Panc1 (cell line): Measurements from ENCODE around the gene MAGEB4. TPM values are rescaled to one million over a fixed set of nuclear protein-coding genes. Genes with fewer than 3 reads are reported as not detected.

Experiments
- ATAC-seq: fragments of 200-7000 bp; cut with Tn5 transposase; 2 replicates; pipeline ENCODE4 v1.9.1; 2020; ENCODE audit warnings: mild to moderate bottlenecking, moderate library complexity
- BruUV-seq: library from RNA; stranded (reverse); fragments of 400-500 nt; replicated peaks from 2 replicates; lab custom pipeline; 2021; lab: Mats Ljungman, UMichigan
- CTCF ChIA-PET: fragments of 300-600 bp; sonication (Branson Sonifier 250); formaldehyde crosslinking; loops from one replicate; lab custom pipeline; 2022; ENCODE audit warnings: antibody characterized with exemption; lab: Charles Lee
- POLR2A ChIA-PET: fragments of 300-600 bp; sonication (Branson Sonifier 250); formaldehyde crosslinking; loops from one replicate; lab custom pipeline; 2022; ENCODE audit warnings: antibody characterized with exemption; lab: Charles Lee
- DNase-seq: peaks from one replicate; pipeline ENCODE4 v3.0.0-alpha.2; 2010; ENCODE audit warnings: low read depth, low spot score
- H3K27ac ChIP-seq: 2 replicates; pipeline ENCODE4 v1.5.1; 2011; ENCODE audit warnings: mild to moderate bottlenecking, low read length, inconsistent platforms
- H3K27me3 ChIP-seq: fragments of 200-500 bp; sonication (Bioruptor generic); 2 replicates; pipeline ENCODE4 v1.6.0; 2014; ENCODE audit warnings: low read length, inconsistent platforms; ENCODE audit not compliant: control insufficient read depth, insufficient read depth
- H3K36me3 ChIP-seq: fragments of 200-500 bp; sonication (Bioruptor generic); 2 replicates; pipeline ENCODE4 v1.5.1; 2014; ENCODE audit warnings: inconsistent platforms, mild to moderate bottlenecking, low read length, moderate library complexity; ENCODE audit not compliant: control insufficient read depth, insufficient read depth
- H3K4me1 ChIP-seq: 2 replicates; pipeline ENCODE4 v1.5.1; 2011; ENCODE audit warnings: inconsistent platforms, mild to moderate bottlenecking, low read length, moderate library complexity; ENCODE audit not compliant: control insufficient read depth, insufficient read depth
- H3K4me3 ChIP-seq, 2 experiments: 2 replicates each; pipeline ENCODE4 v1.5.1; 2011 to 2012; ENCODE audit warnings: low read depth in 2 of 2, low read length in 2 of 2, mild to moderate bottlenecking in 2 of 2, inconsistent platforms in 1 of 2, moderate library complexity in 1 of 2
- H3K9me3 ChIP-seq: fragments of 200-500 bp; sonication (Bioruptor generic); 2 replicates; pipeline ENCODE4 v1.5.1; 2014; ENCODE audit warnings: low read depth, mild to moderate bottlenecking, inconsistent platforms, low read length, moderate library complexity; ENCODE audit not compliant: control insufficient read depth, insufficient read depth
- POLR2AphosphoS5 ChIP-seq: IDR thresholded peaks from 2 replicates; pipeline ENCODE4 v1.6.1; 2012; ENCODE audit warnings: mild to moderate bottlenecking, low read depth, low read length, moderate library complexity
- SIN3A ChIP-seq: IDR thresholded peaks from 2 replicates; pipeline ENCODE4 v1.6.1; 2012; ENCODE audit warnings: low read depth, mild to moderate bottlenecking, low read length, moderate library complexity, borderline replicate concordance; ENCODE audit not compliant: insufficient read depth
- TCF7L2 ChIP-seq: IDR thresholded peaks from 2 replicates; pipeline ENCODE4 v1.6.1; 2011; ENCODE audit warnings: mild to moderate bottlenecking, low read depth, low read length, inconsistent platforms
- in situ Hi-C: cut with HindIII; loops from 2 replicates; pipeline ENCODE4 v1.10.0; 2016; ENCODE audit warnings: low sequenced_read_pairs, low pct_unique_long_range_greater_than_20kb
- intact Hi-C: fragments of 100-400 bp; cut with micrococcal nuclease; formaldehyde crosslinking; loops from one replicate; pipeline ENCODE4 v1.10.0; 2022; ENCODE audit not compliant: unreplicated experiment
- total RNA-seq: library from RNA; stranded (reverse); gene quantifications from one replicate; pipeline ENCODE4 v1.2.1, GENCODE V29; 2021; ENCODE audit not compliant: unreplicated experiment
- TF ChIP-seq, protein P1 (sequence below): fragments of 450-650 bp; IDR thresholded peaks from 2 replicates; pipeline ENCODE4 v1.5.1; 2017; ENCODE audit warnings: mild to moderate bottlenecking
- TF ChIP-seq, protein P2 (sequence below), 2 experiments: IDR thresholded peaks; 2 replicates each; pipeline ENCODE4 v1.6.1; 2011 to 2012; ENCODE audit warnings: low read depth in 2 of 2, control low read depth in 1 of 2, low read length in 1 of 2, mild to moderate bottlenecking in 1 of 2, moderate library complexity in 1 of 2; ENCODE audit not compliant: insufficient read depth in 1 of 2

The MAGEB4 gene
- total RNA-seq, 1 experiment from 2014 or later: not detected

DNA sequence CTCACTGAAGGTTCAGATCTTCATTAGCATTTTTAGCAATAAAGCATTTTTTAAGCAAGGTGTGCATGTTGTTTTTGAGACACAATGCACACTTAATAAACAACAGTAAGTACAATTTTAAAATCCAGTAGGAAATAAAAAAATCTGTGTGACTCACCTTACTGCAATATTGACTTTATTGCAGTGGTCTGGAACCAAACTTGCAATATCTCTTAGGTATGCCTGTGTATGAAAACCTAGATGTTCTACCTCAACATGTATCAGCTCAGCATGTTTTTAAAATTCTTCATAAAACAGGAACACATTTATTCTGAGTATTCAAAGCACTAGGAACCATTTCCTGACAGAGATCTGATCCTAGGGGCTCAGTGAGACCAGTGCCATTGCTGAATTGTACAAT is 40.7 kb downstream of the MAGEB4 start:
- H3K4me1 ChIP-seq: no peaks in the 10 kb centered on the region
- no peak overlapping the region for H3K4me3 ChIP-seq
- TF ChIP-seq TCF7L2 (no peak), POLR2AphosphoS5 (no peak), SIN3A (no peak)
- TF ChIP-seq, protein P1, sequence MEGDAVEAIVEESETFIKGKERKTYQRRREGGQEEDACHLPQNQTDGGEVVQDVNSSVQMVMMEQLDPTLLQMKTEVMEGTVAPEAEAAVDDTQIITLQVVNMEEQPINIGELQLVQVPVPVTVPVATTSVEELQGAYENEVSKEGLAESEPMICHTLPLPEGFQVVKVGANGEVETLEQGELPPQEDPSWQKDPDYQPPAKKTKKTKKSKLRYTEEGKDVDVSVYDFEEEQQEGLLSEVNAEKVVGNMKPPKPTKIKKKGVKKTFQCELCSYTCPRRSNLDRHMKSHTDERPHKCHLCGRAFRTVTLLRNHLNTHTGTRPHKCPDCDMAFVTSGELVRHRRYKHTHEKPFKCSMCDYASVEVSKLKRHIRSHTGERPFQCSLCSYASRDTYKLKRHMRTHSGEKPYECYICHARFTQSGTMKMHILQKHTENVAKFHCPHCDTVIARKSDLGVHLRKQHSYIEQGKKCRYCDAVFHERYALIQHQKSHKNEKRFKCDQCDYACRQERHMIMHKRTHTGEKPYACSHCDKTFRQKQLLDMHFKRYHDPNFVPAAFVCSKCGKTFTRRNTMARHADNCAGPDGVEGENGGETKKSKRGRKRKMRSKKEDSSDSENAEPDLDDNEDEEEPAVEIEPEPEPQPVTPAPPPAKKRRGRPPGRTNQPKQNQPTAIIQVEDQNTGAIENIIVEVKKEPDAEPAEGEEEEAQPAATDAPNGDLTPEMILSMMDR: no peak
- intact Hi-C loops: no loop called here
- no TSS peak for BruUV-seq
- no peaks in the 10 kb centered on the region; the same call in 1 of the 2 replicates for H3K9me3 ChIP-seq
- H3K27me3 ChIP-seq: no peaks in the 10 kb centered on the region
- CTCF ChIA-PET: no interaction called here
- H3K36me3 ChIP-seq: no peaks in the 10 kb centered on the region
- in situ Hi-C loops: no loop called here
- ATAC-seq (no peak), DNase-seq (no peak)
- no peak overlapping the region for H3K27ac ChIP-seq
- POLR2A ChIA-PET: no interaction called here

DNA sequence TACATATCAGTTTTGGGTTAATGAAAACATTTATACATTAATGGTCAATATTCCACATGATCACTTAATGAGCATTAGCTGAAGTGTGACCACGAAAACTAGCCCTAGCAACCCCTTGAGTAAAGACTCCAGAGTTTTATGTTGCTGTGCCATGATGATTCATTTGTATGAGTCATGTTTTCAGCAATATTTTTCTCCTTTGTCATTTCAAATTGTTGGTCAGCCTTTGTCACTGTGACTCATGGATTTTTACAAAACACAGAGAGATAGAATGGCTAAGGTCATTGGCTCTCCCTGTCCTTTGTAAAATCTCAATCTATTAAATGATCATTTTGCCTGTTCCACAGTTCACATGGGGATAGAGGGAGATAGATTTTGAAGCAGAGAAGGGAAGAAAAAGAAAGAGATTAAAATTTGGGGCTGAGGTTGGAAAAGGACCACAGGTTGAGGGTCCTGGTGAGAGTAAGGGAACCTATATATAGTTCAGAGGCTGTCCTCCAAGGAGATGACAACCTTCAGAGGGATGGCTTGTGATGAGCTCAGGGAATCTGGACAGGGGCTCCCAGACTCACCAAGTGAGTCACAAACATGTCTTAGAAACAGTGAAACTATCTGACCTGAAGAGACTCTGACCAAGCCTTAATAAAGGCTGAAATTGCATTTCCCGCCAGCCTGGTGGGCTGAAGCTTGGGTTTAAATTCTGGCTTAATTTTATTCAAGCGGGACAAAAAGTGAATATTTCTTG is 41.8 kb downstream of the MAGEB4 start:
- Histone ChIP-seq H3K4me3 (no peak overlapping the region), H3K36me3 (no peaks in the 10 kb centered on the region), H3K9me3 (no peaks in the 10 kb centered on the region; the same call in 1 of the 2 replicates), H3K4me1 (no peaks in the 10 kb centered on the region), H3K27me3 (no peaks in the 10 kb centered on the region), H3K27ac (0 out of 2 replicates have a peak overlapping the region, but pooled peaks have one; percentile 7)
- intact Hi-C loops (no loop called here), in situ Hi-C loops (no loop called here)
- TF ChIP-seq, protein P1: no peak
- TF ChIP-seq, protein P2, sequence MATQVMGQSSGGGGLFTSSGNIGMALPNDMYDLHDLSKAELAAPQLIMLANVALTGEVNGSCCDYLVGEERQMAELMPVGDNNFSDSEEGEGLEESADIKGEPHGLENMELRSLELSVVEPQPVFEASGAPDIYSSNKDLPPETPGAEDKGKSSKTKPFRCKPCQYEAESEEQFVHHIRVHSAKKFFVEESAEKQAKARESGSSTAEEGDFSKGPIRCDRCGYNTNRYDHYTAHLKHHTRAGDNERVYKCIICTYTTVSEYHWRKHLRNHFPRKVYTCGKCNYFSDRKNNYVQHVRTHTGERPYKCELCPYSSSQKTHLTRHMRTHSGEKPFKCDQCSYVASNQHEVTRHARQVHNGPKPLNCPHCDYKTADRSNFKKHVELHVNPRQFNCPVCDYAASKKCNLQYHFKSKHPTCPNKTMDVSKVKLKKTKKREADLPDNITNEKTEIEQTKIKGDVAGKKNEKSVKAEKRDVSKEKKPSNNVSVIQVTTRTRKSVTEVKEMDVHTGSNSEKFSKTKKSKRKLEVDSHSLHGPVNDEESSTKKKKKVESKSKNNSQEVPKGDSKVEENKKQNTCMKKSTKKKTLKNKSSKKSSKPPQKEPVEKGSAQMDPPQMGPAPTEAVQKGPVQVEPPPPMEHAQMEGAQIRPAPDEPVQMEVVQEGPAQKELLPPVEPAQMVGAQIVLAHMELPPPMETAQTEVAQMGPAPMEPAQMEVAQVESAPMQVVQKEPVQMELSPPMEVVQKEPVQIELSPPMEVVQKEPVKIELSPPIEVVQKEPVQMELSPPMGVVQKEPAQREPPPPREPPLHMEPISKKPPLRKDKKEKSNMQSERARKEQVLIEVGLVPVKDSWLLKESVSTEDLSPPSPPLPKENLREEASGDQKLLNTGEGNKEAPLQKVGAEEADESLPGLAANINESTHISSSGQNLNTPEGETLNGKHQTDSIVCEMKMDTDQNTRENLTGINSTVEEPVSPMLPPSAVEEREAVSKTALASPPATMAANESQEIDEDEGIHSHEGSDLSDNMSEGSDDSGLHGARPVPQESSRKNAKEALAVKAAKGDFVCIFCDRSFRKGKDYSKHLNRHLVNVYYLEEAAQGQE (IDR thresholded peaks at IDR 0.05; ENCODE audit: insufficient read depth in 1 of 2, low read depth in 2 of 2, low read length in 1 of 2): no peak
- TF ChIP-seq SIN3A: no peak
- peak; percentile 81 for ATAC-seq
- DNase-seq: peak; percentile 60
- ChIA-PET POLR2A (no interaction called here), CTCF (no interaction called here)
- no TSS peak for BruUV-seq

Other genes with a start within 250 kb of the MAGEB4 start
- 0.10 TPM for gene MAGEB2, start 26.4 kb upstream of the MAGEB4 start, total RNA-seq
- not detected for gene MAGEB3, start 11.3 kb upstream of the MAGEB4 start, total RNA-seq
- not detected for gene MAGEB1, start 5.1 kb downstream of the MAGEB4 start, total RNA-seq
- not detected for gene NR0B1, start 67.4 kb downstream of the MAGEB4 start, total RNA-seq